ENCODE measurements around the gene TBC1D16. TPM values are rescaled to one million over a fixed set of nuclear protein-coding genes. Genes with fewer than 3 reads are reported as not detected.

Gene TBC1D16
- polyA plus RNA-seq, 1 donor from 2014 or later, result 1.7 TPM

DNA sequence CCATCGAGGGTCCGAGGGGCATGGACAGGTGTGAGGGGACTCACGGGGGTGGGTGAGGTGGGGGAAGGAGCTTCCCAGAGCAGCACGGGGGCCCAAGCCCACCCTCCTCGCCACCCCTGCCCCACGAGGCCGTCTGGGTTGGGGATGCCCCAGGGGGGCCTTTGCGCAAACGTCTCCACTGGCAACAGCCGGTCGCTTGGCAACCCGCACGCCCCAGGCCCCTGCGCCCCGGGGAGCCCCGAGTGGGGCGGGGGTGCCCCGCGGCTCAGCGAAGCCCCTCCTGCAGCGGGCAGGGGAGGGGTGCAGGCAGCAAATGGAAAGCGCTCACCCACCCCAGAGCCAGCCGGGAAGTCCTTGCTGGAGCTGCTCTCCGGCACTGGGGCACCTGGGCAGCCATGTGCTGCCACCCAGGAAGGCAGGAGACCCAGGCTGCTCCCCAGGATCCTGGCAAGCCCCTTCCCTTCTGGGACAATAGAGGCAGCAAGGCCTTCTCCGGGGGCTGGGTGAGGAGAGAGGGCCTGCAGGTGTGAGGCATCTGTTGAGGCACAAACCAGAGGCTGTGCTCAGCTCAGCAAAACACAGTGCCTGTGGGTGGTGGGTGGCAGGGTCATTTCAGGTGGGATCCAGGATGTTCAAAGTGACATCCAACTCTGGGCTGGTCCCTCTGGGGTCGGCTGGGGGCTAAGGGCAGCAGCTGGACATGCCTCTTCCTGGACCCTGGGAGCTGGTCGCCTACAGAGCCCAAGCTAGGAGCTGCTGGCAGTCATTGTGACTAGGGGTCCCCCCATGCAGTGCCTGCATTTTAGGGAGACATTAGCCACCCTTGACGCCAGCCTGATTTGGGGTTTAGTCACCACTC, 115.6 kb downstream of the TBC1D16 start:
- Mint-ChIP-seq H3K27ac (no peak overlapping the region), H3K4me3 (no peak overlapping the region), H3K27me3 (peaks cover 4% of the 10 kb centered on the region), H3K36me3 (no peaks in the 10 kb centered on the region), H3K9me3 (no peaks in the 10 kb centered on the region), H3K4me1 (peaks cover 0 to 13% (median 7%) of the 10 kb centered on the region in 3 donors)

DNA sequence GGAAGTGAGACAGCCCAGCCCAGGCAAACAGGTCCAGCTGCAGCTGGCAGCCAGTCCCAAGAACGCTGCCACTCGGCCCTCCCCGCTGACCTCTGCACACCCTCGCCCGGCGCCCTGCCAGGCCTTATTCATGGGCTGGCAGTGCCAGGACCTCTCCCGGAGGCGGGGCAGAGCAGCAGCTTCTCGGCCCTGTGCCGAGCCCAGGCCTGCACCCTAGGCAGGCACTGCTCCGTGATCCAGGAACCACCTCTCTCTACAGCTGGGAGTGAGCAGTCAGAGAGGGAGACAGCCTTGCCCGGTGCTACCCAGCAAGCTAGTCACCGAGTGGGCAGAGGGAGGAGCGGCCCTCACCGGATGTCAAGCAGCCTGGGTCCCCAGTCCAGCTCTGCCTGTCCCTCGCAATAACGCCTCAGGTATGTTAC, 116.5 kb downstream of the TBC1D16 start:
- H3K36me3 Mint-ChIP-seq, result no peaks in the 10 kb centered on the region
- no peak overlapping the region for H3K4me3 Mint-ChIP-seq
- no peaks in the 10 kb centered on the region for H3K9me3 Mint-ChIP-seq
- H3K27me3 Mint-ChIP-seq, result peaks cover 4% of the 10 kb centered on the region
- H3K27ac Mint-ChIP-seq, result no peak overlapping the region
- H3K4me1 Mint-ChIP-seq, result peaks cover 0 to 15% (median 7%) of the 10 kb centered on the region in 3 donors

DNA sequence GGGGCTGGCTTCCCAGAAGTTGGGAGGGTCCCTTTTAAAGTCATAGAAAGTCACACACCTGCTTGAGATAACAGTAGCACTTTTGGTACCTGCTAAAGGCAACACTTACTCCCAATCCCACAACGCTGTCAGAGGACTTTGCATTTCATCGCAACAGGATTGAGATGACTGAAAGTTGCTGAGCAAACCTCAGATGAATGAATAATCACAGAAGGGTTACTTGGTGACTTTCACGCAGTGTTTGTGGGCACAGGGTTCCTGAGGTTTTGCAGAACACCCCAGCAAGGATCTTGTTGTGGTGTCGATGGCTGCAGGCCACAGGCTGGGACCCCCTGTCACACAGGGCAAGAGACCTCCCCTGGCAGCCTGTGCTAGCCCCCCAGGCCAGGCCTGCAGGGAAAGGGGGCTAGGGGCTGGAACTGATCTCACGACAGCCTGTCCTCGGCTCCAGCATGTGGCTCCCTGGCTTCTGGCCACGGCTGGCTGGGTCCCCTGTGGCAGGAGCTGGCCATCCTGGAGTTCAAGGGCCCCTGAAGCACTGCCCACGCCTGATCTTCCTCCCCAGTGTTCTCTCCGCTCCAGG, 117.0 kb downstream of the TBC1D16 start:
- H3K27ac Mint-ChIP-seq, result no peak overlapping the region
- no peaks in the 10 kb centered on the region for H3K9me3 Mint-ChIP-seq
- no peak overlapping the region for H3K4me3 Mint-ChIP-seq
- H3K4me1 Mint-ChIP-seq, result peaks cover 0 to 15% (median 7%) of the 10 kb centered on the region in 3 donors
- peaks cover 4% of the 10 kb centered on the region for H3K27me3 Mint-ChIP-seq
- no peaks in the 10 kb centered on the region for H3K36me3 Mint-ChIP-seq

DNA sequence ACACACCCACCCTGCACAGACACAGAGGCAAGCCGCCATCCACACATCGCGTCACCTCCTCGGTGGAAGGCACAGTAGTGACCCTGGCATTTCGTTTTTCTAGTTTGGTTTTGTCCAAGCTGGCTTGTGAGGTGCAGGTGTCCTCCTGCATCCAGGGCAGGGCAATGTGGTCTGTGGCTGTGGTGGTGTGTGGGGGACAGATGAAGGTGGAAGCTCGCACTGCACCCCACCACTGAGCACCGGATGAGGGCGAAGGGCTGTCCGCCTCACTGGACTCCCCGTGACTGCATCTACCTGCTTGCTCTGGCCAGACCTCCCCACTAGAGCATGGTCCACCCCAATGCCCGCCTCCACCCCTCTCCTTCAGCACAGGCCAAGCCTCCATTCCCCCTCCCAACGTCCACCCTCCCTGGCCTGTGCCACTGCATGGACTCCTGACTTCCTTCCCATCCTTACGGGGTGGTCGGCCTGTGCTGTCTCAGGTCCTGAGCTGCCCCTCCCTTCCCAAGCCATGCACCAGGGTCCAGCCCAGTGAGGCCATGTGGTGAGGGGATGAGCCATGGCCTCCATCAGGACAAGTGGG, 117.7 kb downstream of the TBC1D16 start:
- Mint-ChIP-seq H3K36me3 (no peaks in the 10 kb centered on the region), H3K4me1 (peaks cover 0 to 15% (median 7%) of the 10 kb centered on the region in 3 donors), H3K27me3 (peaks cover 4% of the 10 kb centered on the region), H3K27ac (no peak overlapping the region), H3K4me3 (no peak overlapping the region), H3K9me3 (no peaks in the 10 kb centered on the region)

GRCh38 chr17:79916991-79917901, 118.4 kb downstream of the TBC1D16 start:
- H3K9me3 Mint-ChIP-seq, result no peaks in the 10 kb centered on the region

DNA sequence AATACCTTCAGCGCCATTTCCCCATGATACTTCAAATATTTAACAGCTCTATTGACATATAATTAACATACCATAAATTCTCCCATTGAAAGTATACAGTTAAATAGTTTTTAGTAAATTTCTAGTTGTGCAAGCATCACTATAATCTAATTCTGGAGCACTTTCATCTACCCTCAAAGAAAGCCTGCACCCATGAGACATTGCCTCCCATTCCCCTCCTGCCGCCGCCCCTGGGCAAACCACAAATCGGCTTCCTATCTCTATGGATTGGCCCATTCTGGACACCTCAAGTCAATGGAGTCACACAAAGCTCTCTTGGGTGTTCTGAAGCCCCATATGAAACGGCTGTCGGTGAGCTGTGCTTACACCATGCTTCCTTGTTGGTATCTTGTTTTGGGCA, 119.2 kb downstream of the TBC1D16 start:
- H3K27me3 Mint-ChIP-seq, result peaks cover 3% of the 10 kb centered on the region
- H3K4me3 Mint-ChIP-seq, result peak overlapping the region in 1 of 4 donors; percentile 24
- peaks cover 0 to 12% (median under 1%) of the 10 kb centered on the region in 3 donors for H3K4me1 Mint-ChIP-seq
- H3K36me3 Mint-ChIP-seq, result no peaks in the 10 kb centered on the region
- H3K9me3 Mint-ChIP-seq, result no peaks in the 10 kb centered on the region
- H3K27ac Mint-ChIP-seq, result no peak overlapping the region

More at GRCh38 chr17:79916991-79917901, 118.4 kb downstream of the TBC1D16 start:
- Mint-ChIP-seq H3K36me3 (no peaks in the 10 kb centered on the region), H3K27me3 (peaks cover 4% of the 10 kb centered on the region), H3K27ac (no peak overlapping the region), H3K4me3 (no peak overlapping the region), H3K4me1 (peaks cover 0 to 15% (median 5%) of the 10 kb centered on the region in 3 donors)

- Mint-ChIP-seq H3K36me3 (no peaks in the 10 kb centered on the region), H3K27me3 (peaks cover 3% of the 10 kb centered on the region)
Measured at GRCh38 chr17:79915850-79916430, 119.7 kb downstream of the TBC1D16 start.

GRCh38 chr17:79914813-79915740, 120.6 kb downstream of the TBC1D16 start:
- Mint-ChIP-seq H3K9me3 (no peaks in the 10 kb centered on the region), H3K4me3 (peak overlapping the region in 2 of 4 donors; percentile 3 to 54), H3K36me3 (no peaks in the 10 kb centered on the region), H3K4me1 (peaks cover 0 to 11% (median 1%) of the 10 kb centered on the region in 3 donors), H3K27ac (no peak overlapping the region), H3K27me3 (peaks cover 3% of the 10 kb centered on the region)

More at GRCh38 chr17:79915850-79916430, 119.7 kb downstream of the TBC1D16 start:
- H3K27ac Mint-ChIP-seq, result no peak overlapping the region
- no peaks in the 10 kb centered on the region for H3K9me3 Mint-ChIP-seq
- H3K4me1 Mint-ChIP-seq, result peaks cover 0 to 11% (median 0%) of the 10 kb centered on the region in 3 donors
- peak overlapping the region in 1 of 4 donors; percentile 24 for H3K4me3 Mint-ChIP-seq

DNA sequence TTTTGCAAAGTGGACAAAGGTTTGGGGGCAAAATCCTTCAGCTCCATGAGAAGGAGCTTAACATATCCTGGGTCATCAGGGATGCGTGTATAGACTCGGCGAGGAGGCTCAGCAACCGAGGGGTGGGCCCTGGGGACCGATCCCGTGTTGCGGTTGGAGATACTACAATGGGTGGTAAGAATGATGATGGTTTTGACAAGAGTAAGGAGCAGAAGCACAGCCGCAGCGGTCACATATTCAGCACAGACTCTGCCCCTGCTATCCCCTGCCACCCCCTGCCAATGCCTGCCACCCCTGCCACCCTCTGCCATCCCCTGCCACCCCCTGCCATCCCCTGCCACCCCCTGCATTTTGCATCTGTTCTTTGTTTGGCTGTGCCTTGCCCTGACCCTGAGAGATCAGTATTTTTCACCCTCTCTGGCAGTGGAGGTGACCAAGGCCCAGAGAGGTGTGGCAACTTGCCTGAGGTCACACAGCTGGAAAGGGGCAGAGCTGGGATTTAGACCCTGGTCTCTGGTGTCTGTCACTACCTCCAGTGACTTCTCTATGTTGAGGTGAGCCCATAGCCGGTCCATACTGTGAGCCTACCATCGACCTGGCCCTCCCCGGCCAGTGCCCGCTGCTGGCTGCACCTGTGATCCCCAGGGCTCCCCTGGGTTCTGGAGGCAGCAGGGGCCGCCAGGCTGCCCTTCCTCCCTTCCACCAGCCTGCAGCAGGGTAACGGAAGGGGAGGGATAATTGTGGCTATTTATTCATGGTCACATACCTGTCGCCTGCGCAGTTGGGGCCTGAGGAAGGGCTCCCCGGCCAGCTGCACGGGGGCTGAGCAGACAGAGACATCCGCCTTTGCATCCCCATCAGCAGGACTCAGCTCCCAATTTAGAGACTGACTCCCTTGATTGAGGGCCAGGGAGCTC, 121.5 kb downstream of the TBC1D16 start:
- Mint-ChIP-seq H3K4me1 (peaks cover 0 to 11% (median 1%) of the 10 kb centered on the region in 3 donors), H3K9me3 (no peaks in the 10 kb centered on the region), H3K27ac (no peak overlapping the region), H3K4me3 (no peak overlapping the region), H3K27me3 (peaks cover 3% of the 10 kb centered on the region), H3K36me3 (no peaks in the 10 kb centered on the region)

- peaks cover 3% of the 10 kb centered on the region for H3K27me3 Mint-ChIP-seq
- H3K27ac Mint-ChIP-seq, result no peak overlapping the region
- no peaks in the 10 kb centered on the region for H3K36me3 Mint-ChIP-seq
- H3K9me3 Mint-ChIP-seq, result no peaks in the 10 kb centered on the region
- no peak overlapping the region for H3K4me3 Mint-ChIP-seq
- H3K4me1 Mint-ChIP-seq, result peaks cover 0 to 11% (median 1%) of the 10 kb centered on the region in 3 donors
Measured at GRCh38 chr17:79913451-79913850, 122.2 kb downstream of the TBC1D16 start.

DNA sequence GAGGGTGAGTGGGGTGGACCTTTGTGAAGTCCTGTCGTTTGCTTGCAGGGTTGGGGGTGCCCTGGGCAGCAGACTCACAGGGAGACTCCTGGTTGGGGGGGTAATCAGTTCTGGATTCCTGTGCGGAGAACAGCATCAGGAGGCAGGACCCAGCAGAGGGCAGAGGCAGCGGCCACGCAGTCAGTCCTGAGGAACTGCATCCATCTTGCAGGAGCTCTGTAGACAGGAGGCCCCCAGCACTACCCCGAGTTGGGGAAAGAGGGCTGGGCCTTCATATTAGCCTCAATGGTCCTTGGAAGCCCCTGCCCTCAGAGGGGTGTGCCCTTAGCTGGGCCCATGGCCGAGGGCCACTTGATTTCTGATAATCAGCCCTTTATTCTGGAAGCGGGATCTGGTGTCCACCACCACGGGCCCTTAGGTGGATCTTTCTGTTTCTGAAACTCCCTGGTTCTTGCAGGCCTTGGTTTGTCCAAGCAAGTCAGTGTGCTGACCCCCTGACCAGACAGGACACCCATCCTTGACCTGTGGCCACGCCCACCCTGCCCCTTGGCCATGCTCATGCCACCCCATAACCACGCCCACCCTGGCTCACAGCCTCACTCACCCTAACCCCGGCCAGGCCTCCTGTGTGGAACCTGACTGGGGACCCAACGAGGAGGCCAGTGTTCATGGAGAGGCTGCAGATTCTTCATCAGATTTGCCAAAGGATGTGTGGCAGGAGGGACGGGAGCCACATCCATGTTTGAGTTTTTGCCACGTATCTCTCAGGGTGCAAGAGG, 122.9 kb downstream of the TBC1D16 start:
- Mint-ChIP-seq H3K27ac (no peak overlapping the region), H3K4me1 (peaks cover 0 to 11% (median 1%) of the 10 kb centered on the region in 3 donors), H3K4me3 (no peak overlapping the region), H3K36me3 (no peaks in the 10 kb centered on the region), H3K27me3 (peaks cover 3% of the 10 kb centered on the region), H3K9me3 (no peaks in the 10 kb centered on the region)
